GM19397 (cell line): ENCODE measurements around the gene CDH8.
"Not testable (repeated sequence)": the region's sequence is repeated elsewhere in the genome, so short reads cannot be mapped to it uniquely, and the experiment has no call there.

ENCODE experiments used
- ATAC-seq: cut with Tn5 transposase; IDR thresholded peaks from one replicate; pipeline ENCODE4 v1.9.1; 2021; ENCODE audit warnings: mild to moderate bottlenecking, moderate library complexity; ENCODE audit not compliant: unreplicated experiment

CDH8 gene

DNA sequence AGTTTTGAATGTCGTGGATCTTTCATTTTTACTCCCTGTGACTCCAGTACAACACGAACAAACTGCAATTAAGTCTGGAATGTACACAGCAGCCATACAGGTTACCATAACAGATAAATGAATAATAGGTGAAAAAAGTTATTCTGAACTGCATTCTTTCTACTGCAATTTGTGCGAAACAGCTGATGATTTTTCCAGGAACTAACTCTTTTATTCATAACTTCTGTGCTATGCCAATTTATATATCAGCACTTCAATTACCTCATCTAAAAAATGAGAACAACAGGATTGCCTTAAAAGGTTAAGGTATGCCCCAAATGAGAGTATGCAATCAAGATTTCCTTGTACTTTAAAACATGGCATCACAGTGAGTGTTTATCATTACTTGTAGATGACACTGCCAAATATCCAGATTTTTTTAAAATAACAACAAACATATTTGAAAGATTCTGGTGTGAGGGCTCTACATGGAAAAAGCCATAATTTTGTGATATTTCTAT, 238.9 kb downstream of the CDH8 start:
- no peak for ATAC-seq

DNA sequence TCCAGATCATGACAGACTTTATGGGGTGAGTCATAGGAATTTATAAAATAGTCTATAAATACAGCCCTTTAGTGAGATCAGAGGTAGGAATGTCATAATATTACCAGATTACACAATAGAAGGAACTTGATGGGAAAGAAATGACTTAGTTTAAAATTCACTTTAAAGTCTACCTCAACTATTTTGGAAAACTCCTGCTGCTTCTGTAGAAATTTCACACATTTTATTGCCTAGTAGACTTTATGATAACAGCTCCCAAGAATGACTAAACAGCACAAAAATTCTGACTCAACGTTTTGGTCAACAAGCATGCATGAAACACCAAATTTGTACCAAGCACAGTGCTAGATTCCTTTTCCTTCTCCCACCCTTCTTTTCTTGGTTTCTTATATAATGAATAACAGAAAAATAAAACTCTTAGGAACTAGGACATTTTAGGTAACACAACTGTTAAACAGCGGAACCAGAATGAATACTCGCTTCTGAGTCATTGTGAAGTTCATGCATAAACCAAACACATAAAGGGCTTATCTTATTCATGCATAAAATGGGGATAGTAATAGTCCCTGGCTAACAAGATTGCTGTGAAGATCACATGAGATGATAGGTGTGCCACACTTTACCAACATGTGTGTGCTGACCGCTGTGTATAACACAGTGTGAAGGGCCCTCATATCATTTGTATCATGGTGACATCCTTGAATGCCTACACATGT, 243.9 kb downstream of the CDH8 start:
- ATAC-seq = no peak

DNA sequence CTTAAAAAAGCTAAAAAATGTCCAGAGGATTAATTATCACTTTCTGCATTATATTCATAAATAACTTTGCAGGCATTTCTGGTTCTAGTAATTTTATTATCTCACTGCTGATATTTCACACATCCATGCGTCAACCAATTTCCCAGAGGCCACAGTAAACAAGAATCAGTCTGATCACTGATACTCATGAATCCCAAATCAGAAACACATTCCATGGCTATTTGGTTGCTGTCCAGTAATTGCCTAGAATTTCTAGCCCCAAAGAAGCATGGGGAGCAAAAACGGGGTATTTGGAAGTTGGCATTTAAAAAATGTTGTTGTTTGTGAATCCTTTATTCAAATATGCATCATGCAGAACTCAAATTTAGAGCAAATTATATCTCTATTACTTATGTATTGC, 244.8 kb downstream of the CDH8 start:
- no peak for ATAC-seq

DNA sequence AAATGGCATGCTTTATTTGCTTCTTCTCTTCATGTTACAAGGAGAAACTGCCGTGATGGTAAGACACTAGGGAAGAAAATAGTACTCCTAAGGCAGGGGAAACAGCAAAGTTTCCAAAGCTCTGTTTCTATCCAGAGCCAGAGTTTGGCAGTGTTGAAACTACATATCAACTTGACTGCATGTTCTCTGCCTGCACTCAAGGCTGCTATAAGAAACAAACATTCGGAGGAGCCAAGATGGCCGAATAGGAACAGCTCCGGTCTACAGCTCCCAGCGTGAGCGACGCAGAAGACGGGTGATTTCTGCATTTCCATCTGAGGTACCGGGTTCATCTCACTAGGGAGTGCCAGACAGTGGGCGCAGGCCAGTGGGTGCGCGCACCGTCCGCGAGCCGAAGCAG, 254.4 kb downstream of the CDH8 start:
- ATAC-seq = not testable (repeated sequence)

DNA sequence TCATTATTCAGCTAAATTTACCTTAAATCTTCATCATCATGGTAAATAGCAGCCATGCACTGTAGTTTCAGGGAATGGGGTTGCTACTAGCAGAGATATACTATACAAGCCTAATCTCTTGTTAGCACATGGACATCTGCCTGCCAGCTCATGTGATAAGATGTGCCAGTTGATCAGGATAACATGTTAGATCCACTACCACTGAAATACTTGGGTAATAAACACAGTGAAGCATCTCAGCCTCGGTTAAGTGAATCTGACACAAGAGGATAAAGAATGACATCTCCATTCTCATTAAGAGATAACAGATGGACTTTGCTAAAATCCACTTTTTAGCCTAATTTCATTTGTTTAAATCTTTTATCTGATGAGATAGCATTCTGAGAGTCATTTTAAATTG, 256.1 kb downstream of the CDH8 start:
- ATAC-seq = no peak

DNA sequence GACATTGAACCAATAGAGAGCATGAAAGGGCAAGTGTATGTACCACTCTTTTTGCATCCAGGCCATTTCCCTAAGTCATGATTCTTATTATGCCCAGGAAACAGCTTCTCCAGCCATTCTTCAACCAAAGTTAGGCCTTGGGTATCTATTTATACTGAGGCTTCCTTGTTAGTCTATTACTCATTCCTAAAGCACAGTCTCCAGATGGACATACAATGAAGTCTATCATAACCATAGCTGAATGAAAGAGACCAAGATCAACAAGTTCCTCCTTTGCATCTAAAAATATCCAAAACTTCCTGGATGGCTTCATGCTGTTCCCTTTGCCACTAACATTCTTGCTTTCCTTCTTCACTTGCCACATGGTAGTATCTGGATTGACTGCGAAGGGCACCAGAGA, 265.9 kb downstream of the CDH8 start:
- no peak for ATAC-seq

DNA sequence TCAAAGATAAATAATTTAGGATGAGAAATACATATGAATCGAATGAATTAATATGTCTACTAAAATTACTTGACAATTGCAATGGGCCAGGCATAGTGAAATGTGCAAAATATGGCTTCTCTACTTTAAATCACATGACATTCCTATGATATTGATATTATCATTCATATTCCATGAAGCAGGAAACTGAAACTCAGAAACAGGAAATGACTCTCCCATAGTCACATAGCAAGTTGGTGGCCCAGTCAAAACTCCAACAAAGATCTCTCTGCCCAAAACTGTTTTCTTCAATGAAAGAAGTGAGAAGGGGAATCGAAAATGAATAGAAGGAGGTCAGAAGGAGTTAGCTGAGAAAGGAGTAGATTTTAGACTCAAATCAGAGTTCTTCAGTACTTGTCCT, 272.2 kb downstream of the CDH8 start:
- no peak for ATAC-seq

DNA sequence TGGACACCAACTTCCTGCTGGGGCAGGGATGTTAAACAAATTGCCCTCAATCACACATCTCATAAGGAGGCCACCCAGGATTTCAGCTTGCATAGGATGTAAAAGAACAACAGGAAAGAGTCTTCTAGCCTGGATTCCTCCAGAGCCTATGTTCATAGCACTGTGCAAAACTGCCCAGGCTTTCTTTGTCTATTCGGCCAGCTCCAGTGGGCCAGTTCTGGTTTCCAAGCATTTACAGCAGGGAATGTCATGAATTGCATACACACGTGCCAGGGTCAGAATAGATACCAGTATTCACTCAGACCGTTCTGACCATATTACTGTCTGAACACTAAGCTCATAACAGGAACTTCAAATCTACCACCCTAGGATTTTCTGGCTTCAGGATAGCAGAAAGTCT, 273.2 kb downstream of the CDH8 start:
- no peak for ATAC-seq

DNA sequence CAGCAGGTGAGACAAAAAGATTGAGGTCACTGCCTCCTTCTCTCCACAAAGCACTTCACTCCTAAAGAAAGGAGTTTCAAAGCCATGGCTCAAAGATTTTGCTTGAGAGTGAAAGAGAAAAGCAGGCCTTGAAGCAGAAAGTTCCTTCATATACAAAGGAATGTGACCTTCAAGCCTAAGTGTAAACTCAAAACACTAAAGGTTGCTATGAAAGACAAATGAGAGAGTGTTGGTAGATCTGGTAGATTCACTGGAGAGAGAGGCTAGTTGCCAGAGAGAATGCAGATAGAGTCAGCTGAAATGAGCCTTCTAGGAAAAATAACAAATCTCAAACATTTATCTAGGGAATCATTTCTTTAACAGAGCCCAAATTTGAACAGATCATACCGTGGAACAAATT, 305.2 kb downstream of the CDH8 start:
- ATAC-seq = no peak

DNA sequence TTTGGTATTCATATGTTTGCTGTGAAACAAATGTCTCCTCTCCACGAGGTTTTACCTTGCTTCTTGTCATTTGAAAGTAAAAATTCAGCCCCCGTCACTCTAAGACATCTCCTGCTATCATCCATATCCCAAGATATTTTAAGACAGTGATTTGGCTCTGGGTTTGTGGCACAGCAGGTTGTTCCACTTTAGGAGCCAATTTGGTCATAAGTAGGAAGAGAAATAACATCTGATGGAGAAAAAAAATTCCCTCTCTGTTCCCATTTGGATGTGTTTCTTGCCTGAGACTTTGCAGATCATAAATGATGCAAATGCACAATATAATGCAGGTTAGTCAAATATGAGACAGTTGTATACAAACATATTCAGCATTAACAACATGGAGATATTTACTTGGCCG, 309.5 kb downstream of the CDH8 start:
- no peak for ATAC-seq

DNA sequence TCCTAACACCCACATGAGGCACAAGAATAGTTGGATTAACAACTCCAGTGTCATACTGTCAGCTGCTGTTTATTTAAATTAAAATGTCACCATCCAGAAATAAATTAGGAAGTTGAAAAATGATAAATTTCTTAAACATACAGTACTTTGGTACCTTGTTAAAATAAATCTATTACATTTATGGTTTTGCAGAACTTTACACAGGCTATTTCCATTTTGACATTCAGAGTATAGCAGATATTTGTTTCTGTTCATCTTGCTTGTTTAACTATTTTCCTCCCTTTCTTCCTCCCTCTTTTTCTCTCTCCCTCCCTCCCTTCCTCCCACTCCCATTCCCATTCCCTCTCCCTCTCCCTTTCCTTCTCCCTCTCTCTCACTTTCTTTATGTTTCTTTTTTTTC, 310.1 kb downstream of the CDH8 start:
- no peak for ATAC-seq

DNA sequence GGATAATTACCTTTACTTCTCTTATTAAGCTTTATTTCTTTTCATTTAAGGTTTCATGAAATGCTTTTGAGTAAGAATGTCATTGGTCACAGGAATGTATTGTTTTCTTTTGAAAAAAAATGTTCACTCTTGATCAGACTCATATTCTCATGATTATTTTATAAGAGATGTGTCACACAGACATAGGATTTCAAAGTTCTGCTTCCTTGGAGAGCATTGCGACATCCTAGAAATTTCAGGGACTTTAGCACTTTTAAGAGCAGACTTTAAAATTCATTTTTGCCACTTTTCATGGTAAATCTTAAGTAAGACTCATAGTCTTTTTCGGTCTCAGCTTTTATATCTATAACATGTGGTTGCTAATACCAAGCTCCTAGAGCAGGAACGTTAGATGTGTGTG, 314.7 kb downstream of the CDH8 start:
- no peak for ATAC-seq

DNA sequence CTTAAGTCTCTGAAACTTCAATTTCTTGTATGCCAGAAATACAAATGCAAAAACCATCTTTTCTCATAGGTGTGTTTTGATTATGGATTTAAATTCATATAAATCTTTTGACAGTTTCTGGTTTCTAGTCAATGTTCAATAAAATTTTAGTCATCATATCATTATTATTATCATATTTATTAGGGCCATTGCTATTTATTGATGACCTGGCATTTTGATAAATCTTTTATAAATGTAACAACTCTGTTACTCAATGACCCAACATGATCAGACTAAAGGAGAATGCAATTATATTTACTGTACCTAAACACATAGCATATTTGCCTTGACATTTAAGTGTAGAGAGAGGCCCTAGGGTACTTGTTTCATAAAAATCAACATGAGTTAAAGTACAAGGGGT, 320.8 kb downstream of the CDH8 start:
- no peak for ATAC-seq

DNA sequence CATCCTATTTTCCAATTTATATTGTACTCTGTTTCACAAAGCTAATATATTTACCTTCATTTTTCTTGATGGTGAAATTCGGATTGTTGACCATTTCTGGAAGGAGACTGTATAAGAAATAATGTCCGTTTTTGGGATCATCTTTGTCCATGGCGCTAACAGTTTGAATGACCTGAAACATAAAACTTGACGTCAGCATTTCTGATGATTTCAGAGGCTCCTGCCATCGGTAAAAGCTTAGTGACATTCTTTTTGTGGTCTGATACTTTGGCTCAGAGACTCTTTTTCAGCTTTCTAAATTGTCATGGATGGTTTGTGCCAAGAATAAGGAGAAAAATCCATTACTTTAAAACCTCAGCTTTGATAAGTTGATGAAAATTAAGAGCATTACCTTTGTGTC, 322.5 kb downstream of the CDH8 start:
- ATAC-seq = no peak

DNA sequence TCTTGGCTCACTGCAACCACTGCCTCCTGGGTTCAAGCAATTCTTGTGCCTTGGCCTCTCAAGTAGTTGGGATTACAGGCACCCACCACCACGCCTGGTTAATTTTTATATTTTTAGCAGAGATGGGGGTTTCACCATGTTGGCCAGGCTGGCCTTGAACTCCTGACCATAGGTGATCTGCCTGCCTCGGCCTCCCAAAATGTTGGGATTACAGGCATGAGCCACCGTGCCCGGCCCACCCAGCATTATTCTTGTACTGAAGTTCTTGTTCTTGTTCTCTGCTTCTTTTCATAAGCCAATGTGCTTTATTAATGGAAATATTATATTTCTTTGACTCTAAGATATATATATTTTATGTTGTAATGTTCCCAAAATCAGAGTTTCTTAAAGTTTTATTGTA, 336.6 kb downstream of the CDH8 start:
- ATAC-seq = not testable (repeated sequence)

DNA sequence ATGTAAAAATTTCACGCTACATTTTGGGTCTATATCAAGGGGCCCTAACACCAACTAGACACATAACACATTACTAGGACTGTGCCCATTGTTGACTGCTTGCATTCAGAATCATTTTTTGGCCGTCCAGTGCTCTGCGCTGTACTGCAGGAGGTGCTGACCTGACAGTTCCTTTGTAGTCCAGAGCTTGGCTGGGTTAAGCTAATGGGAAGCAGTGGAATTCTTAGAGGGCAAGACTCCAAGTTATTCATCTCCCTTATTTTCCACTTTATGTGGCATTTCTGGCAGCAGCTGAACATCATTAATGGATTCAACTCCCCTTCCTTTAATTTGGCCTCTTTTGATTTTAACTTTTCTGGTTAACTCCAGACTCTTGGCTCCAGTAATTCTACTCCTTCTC, 351.7 kb downstream of the CDH8 start:
- no peak for ATAC-seq

DNA sequence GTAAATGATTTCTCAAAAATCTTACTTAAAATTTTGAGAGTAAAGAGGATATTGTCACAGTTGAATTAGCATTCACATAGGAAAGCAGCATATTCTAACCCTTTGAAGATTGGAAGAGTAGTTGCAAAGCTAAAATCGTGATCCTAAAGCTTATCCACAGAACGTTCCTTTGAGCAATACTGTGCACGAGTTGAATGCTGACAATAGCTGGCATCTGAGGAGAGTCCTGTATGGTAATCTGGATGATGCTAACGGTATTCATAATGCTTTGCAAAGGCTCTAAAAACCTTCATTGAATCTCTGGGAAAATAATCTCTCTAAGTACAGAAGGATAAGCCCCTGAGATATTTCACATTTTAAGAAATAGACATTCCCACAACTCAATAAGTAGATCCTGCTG, 354.6 kb downstream of the CDH8 start:
- no peak for ATAC-seq

DNA sequence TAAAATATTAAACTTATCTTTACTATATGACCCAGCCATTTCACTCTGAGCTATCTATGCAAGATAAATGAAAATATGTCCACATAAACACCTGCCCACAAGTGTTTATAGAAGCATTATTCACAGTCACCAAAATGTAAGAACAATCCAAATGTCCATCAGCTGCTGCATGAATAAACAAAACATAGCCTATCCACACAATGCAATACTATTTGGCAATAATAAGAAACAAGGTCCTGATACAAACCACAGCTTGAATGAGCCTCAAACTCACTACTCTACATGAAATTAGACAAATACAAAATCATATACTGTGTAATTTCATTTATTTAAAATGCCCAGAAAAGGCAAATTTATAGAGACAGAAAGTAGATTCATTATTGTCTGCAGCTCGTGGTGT, 355.1 kb downstream of the CDH8 start:
- ATAC-seq = no peak

DNA sequence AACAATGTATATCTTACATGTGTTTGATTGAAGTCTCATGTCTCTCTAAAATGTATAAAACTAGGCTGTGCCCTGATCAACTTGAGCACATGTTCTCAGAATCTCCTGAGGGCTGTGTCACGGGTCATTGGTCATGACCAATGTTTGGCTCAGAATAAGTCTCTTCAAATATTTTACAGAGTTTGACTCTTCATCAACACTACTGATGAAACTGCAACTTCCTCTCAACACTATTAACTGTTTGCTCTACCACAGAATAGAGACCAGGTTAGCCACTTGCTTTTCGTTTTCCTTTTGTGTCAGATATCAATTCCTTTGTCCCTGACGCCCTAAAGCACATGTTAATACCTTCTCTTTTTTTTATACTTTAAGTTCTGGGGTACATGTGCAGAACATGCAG, 358.1 kb downstream of the CDH8 start:
- ATAC-seq = no peak

DNA sequence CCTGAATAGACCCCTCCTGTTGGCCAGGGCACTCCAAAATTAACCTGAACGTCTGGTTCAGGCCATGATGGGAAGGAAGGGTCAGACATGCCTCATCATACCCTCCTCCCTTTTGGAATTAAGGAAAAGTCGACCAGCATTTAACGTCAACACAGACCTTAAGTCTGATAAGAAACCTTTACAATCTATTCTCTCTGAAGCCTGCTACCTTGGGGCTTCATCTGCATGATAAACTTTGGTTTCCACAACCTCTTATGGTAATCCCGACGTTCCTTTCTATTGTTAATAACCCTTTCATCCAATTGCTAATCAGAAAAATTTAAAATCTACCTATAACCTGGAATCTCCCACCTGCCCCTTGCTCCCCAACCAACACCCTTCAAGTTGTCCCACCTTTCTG, 358.5 kb downstream of the CDH8 start:
- no peak for ATAC-seq

DNA sequence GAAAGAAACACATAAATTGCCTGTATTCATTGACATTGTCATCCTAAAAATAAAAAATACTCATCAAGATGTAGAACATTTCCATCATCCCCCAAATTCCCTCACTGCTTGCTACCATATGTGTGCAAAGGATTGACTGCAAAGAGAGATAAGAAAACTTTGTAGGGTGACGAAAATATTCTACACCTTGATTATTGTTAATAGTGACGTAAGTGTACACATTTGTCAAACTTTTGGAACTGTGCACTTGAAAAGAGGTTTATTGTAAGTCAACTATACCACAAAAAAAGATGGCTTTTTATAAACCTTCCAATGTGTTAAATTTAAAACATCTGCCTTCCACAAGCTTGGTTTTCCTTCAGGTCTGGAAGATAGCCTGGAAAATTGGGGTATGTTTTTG, 359.5 kb downstream of the CDH8 start:
- no peak for ATAC-seq

DNA sequence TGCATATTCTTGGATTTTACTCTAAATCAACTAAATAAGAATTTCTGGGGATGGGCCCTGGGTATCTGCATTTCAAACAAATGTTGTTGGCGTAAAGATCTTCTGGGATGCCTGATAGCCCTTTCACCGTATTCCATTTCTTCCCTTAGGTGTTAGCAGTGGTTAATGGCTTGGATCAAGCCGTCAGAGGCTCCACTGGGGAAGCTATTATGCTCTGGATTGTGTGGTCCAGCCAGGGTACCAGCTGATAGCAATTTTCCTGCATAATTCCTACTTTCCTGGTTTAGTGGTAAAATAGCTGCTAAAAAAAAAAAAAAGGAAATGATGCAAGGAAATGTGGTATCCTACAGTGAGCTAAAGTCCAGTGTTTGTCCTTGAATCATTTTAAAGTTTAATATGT, 365.1 kb downstream of the CDH8 start:
- no peak for ATAC-seq

DNA sequence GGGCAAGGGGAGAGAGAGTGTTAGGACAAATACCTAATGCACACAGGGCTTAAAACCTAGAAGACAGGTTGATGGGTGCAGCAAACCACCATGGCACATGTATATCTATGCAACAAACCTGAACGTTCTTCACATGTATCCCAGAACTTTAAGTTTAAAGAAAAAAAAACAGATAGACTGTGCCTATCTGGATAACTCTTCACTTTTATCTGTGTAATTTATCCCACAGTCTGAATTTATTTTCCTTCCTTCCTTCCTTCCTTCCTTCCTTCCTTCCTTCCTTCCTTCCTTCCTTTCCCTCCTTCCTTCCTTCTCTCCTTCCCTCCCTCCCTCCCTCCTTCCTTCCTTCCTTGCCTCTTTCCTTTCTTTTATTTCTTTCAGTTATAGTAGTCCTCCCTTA, 370.7 kb downstream of the CDH8 start:
- ATAC-seq = no peak
